ENCODE data around the gene BMPR1A.

The BMPR1A gene

DNA sequence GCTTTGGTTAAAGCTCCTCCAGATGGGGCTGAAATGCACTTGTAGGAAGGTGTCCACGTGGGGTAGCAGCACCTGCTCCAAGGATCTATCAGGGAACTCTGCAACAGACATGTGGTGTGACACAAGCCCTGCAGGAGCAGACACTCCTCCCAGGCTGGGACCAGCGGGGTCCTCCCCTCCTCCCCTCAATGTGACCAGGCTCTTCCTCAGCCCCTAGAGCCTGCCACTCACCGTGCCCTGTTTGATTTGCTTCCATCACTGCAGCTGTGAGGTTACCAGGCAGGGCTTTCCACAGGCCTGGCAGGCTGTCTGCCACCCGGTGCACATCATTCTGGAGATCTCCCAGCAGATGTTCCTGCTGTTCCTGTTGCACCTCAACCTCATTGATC is 187.6 kb downstream of the BMPR1A start:
- Histone ChIP-seq H3K36me3 (ENCODE audit: control insufficient read depth, low read length) (no peaks in the 10 kb centered on the region), H3K27me3 (ENCODE audit: control insufficient read depth, low read length) (no peaks in the 10 kb centered on the region), H3K4me2 (ENCODE audit: low read length) (no peak overlapping the region), H3F3A (ENCODE audit: control insufficient read depth, insufficient read depth) (no peaks in the 10 kb centered on the region), H3K27ac (ENCODE audit: low read depth, low read length) (no peak overlapping the region), H3K9me3 (ENCODE audit: control insufficient read depth, insufficient read depth, low read length) (no peaks in the 10 kb centered on the region), H3K4me3 (ENCODE audit: low read length) (no peak overlapping the region), H3K9me2 (replicated peaks; ENCODE audit: control insufficient read depth, low read length) (no peaks in the 10 kb centered on the region), H3K79me2 (ENCODE audit: control insufficient read depth, low read length) (no peaks in the 10 kb centered on the region), H3K4me1 (ENCODE audit: control insufficient read depth, low read length) (no peaks in the 10 kb centered on the region), H4K20me1 (ENCODE audit: control insufficient read depth, insufficient read depth, low read depth, low read length) (no peaks in the 10 kb centered on the region)
- no peak for TF ChIP-seq EZH2phosphoT487 (IDR thresholded peaks at IDR 0.05; ENCODE audit: borderline replicate concordance, low read length)
- TF ChIP-seq, protein P1, sequence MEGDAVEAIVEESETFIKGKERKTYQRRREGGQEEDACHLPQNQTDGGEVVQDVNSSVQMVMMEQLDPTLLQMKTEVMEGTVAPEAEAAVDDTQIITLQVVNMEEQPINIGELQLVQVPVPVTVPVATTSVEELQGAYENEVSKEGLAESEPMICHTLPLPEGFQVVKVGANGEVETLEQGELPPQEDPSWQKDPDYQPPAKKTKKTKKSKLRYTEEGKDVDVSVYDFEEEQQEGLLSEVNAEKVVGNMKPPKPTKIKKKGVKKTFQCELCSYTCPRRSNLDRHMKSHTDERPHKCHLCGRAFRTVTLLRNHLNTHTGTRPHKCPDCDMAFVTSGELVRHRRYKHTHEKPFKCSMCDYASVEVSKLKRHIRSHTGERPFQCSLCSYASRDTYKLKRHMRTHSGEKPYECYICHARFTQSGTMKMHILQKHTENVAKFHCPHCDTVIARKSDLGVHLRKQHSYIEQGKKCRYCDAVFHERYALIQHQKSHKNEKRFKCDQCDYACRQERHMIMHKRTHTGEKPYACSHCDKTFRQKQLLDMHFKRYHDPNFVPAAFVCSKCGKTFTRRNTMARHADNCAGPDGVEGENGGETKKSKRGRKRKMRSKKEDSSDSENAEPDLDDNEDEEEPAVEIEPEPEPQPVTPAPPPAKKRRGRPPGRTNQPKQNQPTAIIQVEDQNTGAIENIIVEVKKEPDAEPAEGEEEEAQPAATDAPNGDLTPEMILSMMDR (IDR thresholded peaks at IDR 0.05; ENCODE audit: low read depth, low read length, poor library complexity, severe bottlenecking) = no peak

- Histone ChIP-seq H3K27ac (ENCODE audit: low read depth, low read length) (no peak overlapping the region), H3K9me3 (ENCODE audit: control insufficient read depth, insufficient read depth, low read length) (no peaks in the 10 kb centered on the region), H3K36me3 (ENCODE audit: control insufficient read depth, low read length) (no peaks in the 10 kb centered on the region), H3F3A (ENCODE audit: control insufficient read depth, insufficient read depth) (no peaks in the 10 kb centered on the region), H3K9me2 (replicated peaks; ENCODE audit: control insufficient read depth, low read length) (no peaks in the 10 kb centered on the region), H3K79me2 (ENCODE audit: control insufficient read depth, low read length) (no peaks in the 10 kb centered on the region), H3K4me2 (ENCODE audit: low read length) (no peak overlapping the region), H3K27me3 (ENCODE audit: control insufficient read depth, low read length) (no peaks in the 10 kb centered on the region), H3K4me3 (ENCODE audit: low read length) (no peak overlapping the region), H3K4me1 (ENCODE audit: control insufficient read depth, low read length) (no peaks in the 10 kb centered on the region), H4K20me1 (ENCODE audit: control insufficient read depth, insufficient read depth, low read depth, low read length) (no peaks in the 10 kb centered on the region)
- TF ChIP-seq, protein P1 (IDR thresholded peaks at IDR 0.05; ENCODE audit: low read depth, low read length, poor library complexity, severe bottlenecking) = no peak
- TF ChIP-seq EZH2phosphoT487 (IDR thresholded peaks at IDR 0.05; ENCODE audit: borderline replicate concordance, low read length) = no peak
Measured at GRCh38 chr10:86944471-86944870, 188.1 kb downstream of the BMPR1A start.

- no peaks in the 10 kb centered on the region for H3K79me2 ChIP-seq (ENCODE audit: control insufficient read depth, low read length)
- no peak overlapping the region for H3K4me2 ChIP-seq (ENCODE audit: low read length)
- no peaks in the 10 kb centered on the region for H4K20me1 ChIP-seq (ENCODE audit: control insufficient read depth, insufficient read depth, low read depth, low read length)
- H3F3A ChIP-seq (ENCODE audit: control insufficient read depth, insufficient read depth) = no peaks in the 10 kb centered on the region
- TF ChIP-seq, protein P1 (IDR thresholded peaks at IDR 0.05; ENCODE audit: low read depth, low read length, poor library complexity, severe bottlenecking) = no peak
- no peak overlapping the region for H3K4me3 ChIP-seq (ENCODE audit: low read length)
- H3K36me3 ChIP-seq (ENCODE audit: control insufficient read depth, low read length) = no peaks in the 10 kb centered on the region
- H3K9me3 ChIP-seq (ENCODE audit: control insufficient read depth, insufficient read depth, low read length) = no peaks in the 10 kb centered on the region
- no peaks in the 10 kb centered on the region for H3K27me3 ChIP-seq (ENCODE audit: control insufficient read depth, low read length)
- H3K4me1 ChIP-seq (ENCODE audit: control insufficient read depth, low read length) = no peaks in the 10 kb centered on the region
- H3K27ac ChIP-seq (ENCODE audit: low read depth, low read length) = no peak overlapping the region
- no peaks in the 10 kb centered on the region for H3K9me2 ChIP-seq (replicated peaks; ENCODE audit: control insufficient read depth, low read length)
Measured at GRCh38 chr10:86944907-86945306, 188.5 kb downstream of the BMPR1A start.

Data from DOHH2 (cell line).